K562 (cell line): ENCODE results near the gene ALOXE3. TPM values are rescaled to one million over a fixed set of nuclear protein-coding genes. Genes with fewer than 3 reads are reported as not detected.
A peak's percentile ranks its signal among the peaks of the same experiment; 100 is the strongest.

Source experiments
- GATAD2A ChIP-seq: fragments of 450-650 bp; IDR thresholded peaks from 2 replicates; pipeline ENCODE4 v1.6.1; 2017
- HMG20A ChIP-seq: fragments of 450-650 bp; formaldehyde crosslinking; conservative IDR thresholded peaks from 2 replicates; pipeline ENCODE4 v1.4.0; 2020; ENCODE audit warnings: mild to moderate bottlenecking, mixed read lengths
- MCM5 ChIP-seq: fragments of 450-650 bp; IDR thresholded peaks from 2 replicates; pipeline ENCODE4 v1.6.1; 2016; ENCODE audit warnings: low read depth
- MYC ChIP-seq, 2 experiments: fragments of 250-450 bp in 1 of 2; sonication (Bioruptor Pico) in 1 of 2; IDR thresholded peaks; 2 replicates each; pipeline versions ENCODE4 v1.5.1 to v1.6.1; 2012 to 2021; ENCODE audit warnings: low read depth in 2 of 2, borderline replicate concordance in 1 of 2, improper control_type of control experiment in 1 of 2, low read length in 1 of 2, mild to moderate bottlenecking in 1 of 2, moderate library complexity in 1 of 2
- NR4A1 ChIP-seq, 2 experiments: fragments of 250-450 bp in 1 of 2; fragments of 450-650 bp in 1 of 2; sonication (Bioruptor Pico) in 1 of 2; IDR thresholded peaks; 2 replicates each; pipeline versions ENCODE4 v1.4.0 to v1.6.1; 2016 to 2020; ENCODE audit warnings: mild to moderate bottlenecking in 2 of 2, missing compliant biosample characterization in 1 of 2, missing genetic modification characterization in 1 of 2, moderate library complexity in 1 of 2
- SNIP1 ChIP-seq: fragments of 450-650 bp; IDR thresholded peaks from 2 replicates; pipeline ENCODE4 v1.7.1; 2017; ENCODE audit warnings: low read depth, mild to moderate bottlenecking
- ZNF354B ChIP-seq: fragments of 250-450 bp; sonication (Bioruptor Pico); IDR thresholded peaks from 2 replicates; pipeline ENCODE4 v1.4.0; 2020
- ZNF586 ChIP-seq: fragments of 450-650 bp; formaldehyde crosslinking; conservative IDR thresholded peaks from 2 replicates; pipeline ENCODE4 v1.4.0; 2020; ENCODE audit warnings: mild to moderate bottlenecking, moderate library complexity
- polyA plus RNA-seq, 8 experiments: library from polyadenylated mRNA; depleted of rRNA in 4 of 8; stranded (reverse) in 5 of 8; unstranded in 3 of 8; fragments of >200 nt; fragmentation: Nextera tagmentation in 2 of 8; fragmentation: Illumina TruSeq in 1 of 8; extraction: Ambion mirVana in 2 of 8; extraction: Trizol in 1 of 8; gene quantifications; 2 replicates each; pipeline versions ENCODE4 v1.2.1 to v1.2.3, GENCODE V29; 2011 to 2014; ENCODE audit warnings: inconsistent platforms in 1 of 8, missing spikeins in 1 of 8
- total RNA-seq, 7 experiments: library from RNA; depleted of rRNA in 6 of 7; stranded (reverse); fragments of >200 nt in 6 of 7; fragmentation: Illumina TruSeq in 2 of 7; extraction: Trizol in 2 of 7; gene quantifications; 2 replicates each; pipeline versions ENCODE4 v1.2.1 to v1.2.3, GENCODE V29; 2011 to 2021; ENCODE audit warnings: low replicate concordance in 1 of 7
- TF ChIP-seq, protein P1 (sequence below): IDR thresholded peaks from 2 replicates; pipeline ENCODE4 v1.6.1; 2012; ENCODE audit warnings: low read depth, low read length, improper control_type of control experiment, borderline replicate concordance
- TF ChIP-seq, protein P2 (sequence below): sonication (generic); formaldehyde crosslinking; IDR thresholded peaks from 2 replicates; pipeline ENCODE4 v1.8.0; 2023; ENCODE audit warnings: missing genetic modification reagents, mild to moderate bottlenecking, borderline replicate concordance
- TF ChIP-seq, protein P3 (sequence below): fragments of 250-450 bp; sonication (Bioruptor Pico); IDR thresholded peaks from 2 replicates; pipeline ENCODE4 v1.8.0; 2021; ENCODE audit warnings: moderate library complexity, mild to moderate bottlenecking, inconsistent platforms

The ALOXE3 gene
- total and polyA plus RNA-seq, 9 of the 15 experiments (the other 6 are each of a cell fraction or from before 2014, with no cell fraction given), result 0.04 TPM; not detected in 8

DNA sequence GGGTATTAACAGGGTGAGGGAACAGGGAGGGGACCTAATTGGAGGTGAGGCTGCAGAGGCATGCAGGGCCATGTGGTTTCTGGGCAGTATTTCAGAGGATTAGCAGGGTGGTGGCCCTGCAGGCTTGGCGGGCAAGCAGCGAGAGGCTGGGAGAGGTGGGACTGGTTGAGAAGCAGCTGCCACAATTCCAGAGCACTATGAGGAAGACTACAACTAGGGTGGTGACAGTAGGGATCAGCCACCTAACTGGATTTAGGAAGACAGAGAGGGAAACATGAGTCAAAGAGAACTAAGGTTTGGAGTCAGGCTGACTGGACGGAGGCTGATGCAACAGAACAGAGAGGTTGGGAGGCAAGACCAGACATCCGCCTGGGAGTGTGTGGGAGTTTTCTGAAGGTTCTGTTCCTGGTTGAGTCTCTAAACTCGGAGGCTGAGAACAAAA lies 12.3 kb downstream of the ALOXE3 start (continued):
- no peak for TF ChIP-seq SNIP1
- TF ChIP-seq, protein P1, sequence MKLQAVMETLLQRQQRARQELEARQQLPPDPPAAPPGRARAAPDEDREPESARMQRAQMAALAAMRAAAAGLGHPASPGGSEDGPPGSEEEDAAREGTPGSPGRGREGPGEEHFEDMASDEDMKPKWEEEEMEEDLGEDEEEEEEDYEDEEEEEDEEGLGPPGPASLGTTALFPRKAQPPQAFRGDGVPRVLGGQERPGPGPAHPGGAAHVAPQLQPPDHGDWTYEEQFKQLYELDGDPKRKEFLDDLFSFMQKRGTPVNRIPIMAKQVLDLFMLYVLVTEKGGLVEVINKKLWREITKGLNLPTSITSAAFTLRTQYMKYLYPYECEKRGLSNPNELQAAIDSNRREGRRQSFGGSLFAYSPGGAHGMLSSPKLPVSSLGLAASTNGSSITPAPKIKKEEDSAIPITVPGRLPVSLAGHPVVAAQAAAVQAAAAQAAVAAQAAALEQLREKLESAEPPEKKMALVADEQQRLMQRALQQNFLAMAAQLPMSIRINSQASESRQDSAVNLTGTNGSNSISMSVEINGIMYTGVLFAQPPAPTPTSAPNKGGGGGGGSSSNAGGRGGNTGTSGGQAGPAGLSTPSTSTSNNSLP, result no peak
- no peak for TF ChIP-seq GATAD2A
- no peak for TF ChIP-seq MCM5
- TF ChIP-seq NR4A1 (CRISPR knock-in tag; IDR thresholded peaks at IDR 0.05), result no peak
- TF ChIP-seq NR4A1 (tag; IDR thresholded peaks at IDR 0.05), result peak; percentile 26; the same call in 1 of the 2 replicates
- TF ChIP-seq ZNF354B (CRISPR knock-in tag), result no peak
- TF ChIP-seq, protein P2, sequence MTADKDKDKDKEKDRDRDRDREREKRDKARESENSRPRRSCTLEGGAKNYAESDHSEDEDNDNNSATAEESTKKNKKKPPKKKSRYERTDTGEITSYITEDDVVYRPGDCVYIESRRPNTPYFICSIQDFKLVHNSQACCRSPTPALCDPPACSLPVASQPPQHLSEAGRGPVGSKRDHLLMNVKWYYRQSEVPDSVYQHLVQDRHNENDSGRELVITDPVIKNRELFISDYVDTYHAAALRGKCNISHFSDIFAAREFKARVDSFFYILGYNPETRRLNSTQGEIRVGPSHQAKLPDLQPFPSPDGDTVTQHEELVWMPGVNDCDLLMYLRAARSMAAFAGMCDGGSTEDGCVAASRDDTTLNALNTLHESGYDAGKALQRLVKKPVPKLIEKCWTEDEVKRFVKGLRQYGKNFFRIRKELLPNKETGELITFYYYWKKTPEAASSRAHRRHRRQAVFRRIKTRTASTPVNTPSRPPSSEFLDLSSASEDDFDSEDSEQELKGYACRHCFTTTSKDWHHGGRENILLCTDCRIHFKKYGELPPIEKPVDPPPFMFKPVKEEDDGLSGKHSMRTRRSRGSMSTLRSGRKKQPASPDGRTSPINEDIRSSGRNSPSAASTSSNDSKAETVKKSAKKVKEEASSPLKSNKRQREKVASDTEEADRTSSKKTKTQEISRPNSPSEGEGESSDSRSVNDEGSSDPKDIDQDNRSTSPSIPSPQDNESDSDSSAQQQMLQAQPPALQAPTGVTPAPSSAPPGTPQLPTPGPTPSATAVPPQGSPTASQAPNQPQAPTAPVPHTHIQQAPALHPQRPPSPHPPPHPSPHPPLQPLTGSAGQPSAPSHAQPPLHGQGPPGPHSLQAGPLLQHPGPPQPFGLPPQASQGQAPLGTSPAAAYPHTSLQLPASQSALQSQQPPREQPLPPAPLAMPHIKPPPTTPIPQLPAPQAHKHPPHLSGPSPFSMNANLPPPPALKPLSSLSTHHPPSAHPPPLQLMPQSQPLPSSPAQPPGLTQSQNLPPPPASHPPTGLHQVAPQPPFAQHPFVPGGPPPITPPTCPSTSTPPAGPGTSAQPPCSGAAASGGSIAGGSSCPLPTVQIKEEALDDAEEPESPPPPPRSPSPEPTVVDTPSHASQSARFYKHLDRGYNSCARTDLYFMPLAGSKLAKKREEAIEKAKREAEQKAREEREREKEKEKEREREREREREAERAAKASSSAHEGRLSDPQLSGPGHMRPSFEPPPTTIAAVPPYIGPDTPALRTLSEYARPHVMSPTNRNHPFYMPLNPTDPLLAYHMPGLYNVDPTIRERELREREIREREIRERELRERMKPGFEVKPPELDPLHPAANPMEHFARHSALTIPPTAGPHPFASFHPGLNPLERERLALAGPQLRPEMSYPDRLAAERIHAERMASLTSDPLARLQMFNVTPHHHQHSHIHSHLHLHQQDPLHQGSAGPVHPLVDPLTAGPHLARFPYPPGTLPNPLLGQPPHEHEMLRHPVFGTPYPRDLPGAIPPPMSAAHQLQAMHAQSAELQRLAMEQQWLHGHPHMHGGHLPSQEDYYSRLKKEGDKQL (CRISPR knock-in tag), result no peak
- TF ChIP-seq, protein P3, sequence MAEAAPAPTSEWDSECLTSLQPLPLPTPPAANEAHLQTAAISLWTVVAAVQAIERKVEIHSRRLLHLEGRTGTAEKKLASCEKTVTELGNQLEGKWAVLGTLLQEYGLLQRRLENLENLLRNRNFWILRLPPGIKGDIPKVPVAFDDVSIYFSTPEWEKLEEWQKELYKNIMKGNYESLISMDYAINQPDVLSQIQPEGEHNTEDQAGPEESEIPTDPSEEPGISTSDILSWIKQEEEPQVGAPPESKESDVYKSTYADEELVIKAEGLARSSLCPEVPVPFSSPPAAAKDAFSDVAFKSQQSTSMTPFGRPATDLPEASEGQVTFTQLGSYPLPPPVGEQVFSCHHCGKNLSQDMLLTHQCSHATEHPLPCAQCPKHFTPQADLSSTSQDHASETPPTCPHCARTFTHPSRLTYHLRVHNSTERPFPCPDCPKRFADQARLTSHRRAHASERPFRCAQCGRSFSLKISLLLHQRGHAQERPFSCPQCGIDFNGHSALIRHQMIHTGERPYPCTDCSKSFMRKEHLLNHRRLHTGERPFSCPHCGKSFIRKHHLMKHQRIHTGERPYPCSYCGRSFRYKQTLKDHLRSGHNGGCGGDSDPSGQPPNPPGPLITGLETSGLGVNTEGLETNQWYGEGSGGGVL, result no peak
- no peak for TF ChIP-seq HMG20A (CRISPR knock-in tag)
- TF ChIP-seq ZNF586 (CRISPR knock-in tag), result no peak
- TF ChIP-seq MYC (IDR thresholded peaks at IDR 0.05; ENCODE audit: low read depth, low read length), result 0 out of 2 replicates have a peak, but pooled peaks have one; percentile 17
- no peak for TF ChIP-seq MYC (CRISPR knock-in tag; IDR thresholded peaks at IDR 0.05; ENCODE audit: borderline replicate concordance, low read depth)
